ENCODE measurements around the gene CDC27.

DNA sequence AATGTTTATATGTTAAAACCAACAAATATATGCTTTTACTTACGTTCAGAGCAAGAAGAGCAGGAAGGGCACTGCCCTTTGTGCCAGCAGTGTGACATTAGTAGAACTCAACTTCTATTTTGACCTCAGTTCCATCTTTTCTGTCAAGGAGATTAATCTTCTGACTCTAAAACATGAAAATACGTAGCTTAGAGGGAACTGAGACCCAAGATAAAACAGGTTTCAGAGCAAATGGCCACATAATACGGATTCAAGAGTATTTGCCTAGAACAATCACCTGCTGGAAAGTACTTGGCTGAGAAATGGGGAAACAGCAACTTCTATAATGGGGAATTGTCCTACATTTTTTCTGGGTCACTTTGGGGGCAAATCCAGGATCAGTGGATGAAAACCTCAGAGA is 42.2 kb upstream of the CDC27 start:
- TF ChIP-seq, protein P1, sequence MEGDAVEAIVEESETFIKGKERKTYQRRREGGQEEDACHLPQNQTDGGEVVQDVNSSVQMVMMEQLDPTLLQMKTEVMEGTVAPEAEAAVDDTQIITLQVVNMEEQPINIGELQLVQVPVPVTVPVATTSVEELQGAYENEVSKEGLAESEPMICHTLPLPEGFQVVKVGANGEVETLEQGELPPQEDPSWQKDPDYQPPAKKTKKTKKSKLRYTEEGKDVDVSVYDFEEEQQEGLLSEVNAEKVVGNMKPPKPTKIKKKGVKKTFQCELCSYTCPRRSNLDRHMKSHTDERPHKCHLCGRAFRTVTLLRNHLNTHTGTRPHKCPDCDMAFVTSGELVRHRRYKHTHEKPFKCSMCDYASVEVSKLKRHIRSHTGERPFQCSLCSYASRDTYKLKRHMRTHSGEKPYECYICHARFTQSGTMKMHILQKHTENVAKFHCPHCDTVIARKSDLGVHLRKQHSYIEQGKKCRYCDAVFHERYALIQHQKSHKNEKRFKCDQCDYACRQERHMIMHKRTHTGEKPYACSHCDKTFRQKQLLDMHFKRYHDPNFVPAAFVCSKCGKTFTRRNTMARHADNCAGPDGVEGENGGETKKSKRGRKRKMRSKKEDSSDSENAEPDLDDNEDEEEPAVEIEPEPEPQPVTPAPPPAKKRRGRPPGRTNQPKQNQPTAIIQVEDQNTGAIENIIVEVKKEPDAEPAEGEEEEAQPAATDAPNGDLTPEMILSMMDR (IDR thresholded peaks at IDR 0.05) = no peak
- TF ChIP-seq POLR2AphosphoS5 (IDR thresholded peaks at IDR 0.05) (no peak), POLR2A (IDR thresholded peaks at IDR 0.05) (no peak), EP300 (IDR thresholded peaks at IDR 0.05; ENCODE audit: low read depth) (no peak)

Data from transverse colon (tissue), 4 donors.